Neuronal stem cell (in vitro differentiated cells): ENCODE measurements around the gene RNF144A.
A peak's percentile ranks its signal among the peaks of the same experiment; 100 is the strongest.

ENCODE experiments used
- DNase-seq: peaks from one replicate; pipeline ENCODE4 v3.0.0-alpha.2; 2013; ENCODE audit warnings: low spot score
- H2AFZ ChIP-seq: one replicate; pipeline ENCODE4 v1.6.1; 2013; ENCODE audit warnings: mild to moderate bottlenecking, low read length, inconsistent platforms
- H2AK5ac ChIP-seq: 2 replicates; pipeline ENCODE4 v1.6.1; 2013; ENCODE audit warnings: low read depth, mild to moderate bottlenecking, inconsistent platforms, low read length, moderate library complexity, mixed read lengths
- H2BK120ac ChIP-seq: 2 replicates; pipeline ENCODE4 v1.6.1; 2013; ENCODE audit warnings: low read depth, mild to moderate bottlenecking, inconsistent platforms, low read length, moderate library complexity, mixed read lengths
- H2BK12ac ChIP-seq: one replicate; pipeline ENCODE4 v1.6.1; 2013; ENCODE audit warnings: low read length, inconsistent platforms
- H2BK15ac ChIP-seq: 2 replicates; pipeline ENCODE4 v1.6.1; 2013; ENCODE audit warnings: mild to moderate bottlenecking, low read length, inconsistent platforms, mixed read lengths
- H2BK5ac ChIP-seq: one replicate; pipeline ENCODE4 v1.6.1; 2013; ENCODE audit warnings: inconsistent platforms, mild to moderate bottlenecking, low read length, moderate library complexity
- H3K14ac ChIP-seq: one replicate; pipeline ENCODE4 v1.6.1; 2013; ENCODE audit warnings: low read length, inconsistent platforms
- H3K18ac ChIP-seq: 2 replicates; pipeline ENCODE4 v1.6.1; 2013; ENCODE audit warnings: low read length, inconsistent platforms
- H3K23ac ChIP-seq: 2 replicates; pipeline ENCODE4 v1.6.1; 2013; ENCODE audit warnings: low read depth, mild to moderate bottlenecking, mixed read lengths, low read length, inconsistent platforms; ENCODE audit not compliant: poor library complexity
- H3K27ac ChIP-seq: replicated peaks from 3 replicates; pipeline ENCODE4 v1.5.1; 2013; ENCODE audit warnings: low read length, inconsistent platforms
- H3K27me3 ChIP-seq, 3 experiments: 2 replicates each; pipeline ENCODE4 v1.6.1; 2013; ENCODE audit warnings: low read length in 3 of 3, mild to moderate bottlenecking in 2 of 3, inconsistent platforms in 1 of 3, low read depth in 1 of 3, mixed read lengths in 1 of 3, moderate library complexity in 1 of 3; ENCODE audit not compliant: control insufficient read depth in 3 of 3, insufficient read depth in 3 of 3
- H3K36me3 ChIP-seq, 2 donors: replicated peaks in 1 of 2; 2 replicates each; pipeline ENCODE4 v1.6.1; 2013; ENCODE audit warnings: low read length in 2 of 2; ENCODE audit not compliant: control insufficient read depth in 2 of 2, insufficient read depth in 2 of 2
- H3K4ac ChIP-seq: 2 replicates; pipeline ENCODE4 v1.6.1; 2013; ENCODE audit warnings: inconsistent platforms, mild to moderate bottlenecking, low read length, moderate library complexity
- H3K4me1 ChIP-seq, 2 donors: 1 replicate in 1 of 2; 2 replicates in 1 of 2; pipeline ENCODE4 v1.6.1; 2013; ENCODE audit warnings: low read length in 2 of 2, low read depth in 1 of 2; ENCODE audit not compliant: control insufficient read depth in 2 of 2, insufficient read depth in 1 of 2
- H3K4me2 ChIP-seq: one replicate; pipeline ENCODE4 v1.6.1; 2013; ENCODE audit warnings: mild to moderate bottlenecking, low read length, inconsistent platforms; ENCODE audit not compliant: insufficient read depth, poor library complexity, severe bottlenecking
- H3K4me3 ChIP-seq, 2 donors: 2 replicates each; pipeline ENCODE4 v1.5.1; 2013; ENCODE audit warnings: low read length in 2 of 2, mild to moderate bottlenecking in 2 of 2, inconsistent platforms in 1 of 2, moderate library complexity in 1 of 2
- H3K79me1 ChIP-seq: one replicate; pipeline ENCODE4 v1.6.1; 2013; ENCODE audit warnings: low read depth, mild to moderate bottlenecking, inconsistent platforms, low read length, moderate library complexity
- H3K9ac ChIP-seq: one replicate; pipeline ENCODE4 v1.6.1; 2013; ENCODE audit warnings: mild to moderate bottlenecking, low read depth, low read length, inconsistent platforms; ENCODE audit not compliant: poor library complexity
- H3K9me3 ChIP-seq, 2 donors: replicated peaks in 1 of 2; 2 replicates each; pipeline versions ENCODE3 to v1.6.1; 2013; ENCODE audit warnings: low read length in 2 of 2, mild to moderate bottlenecking in 2 of 2, inconsistent platforms in 1 of 2, low read depth in 1 of 2, mixed read lengths in 1 of 2, moderate library complexity in 1 of 2; ENCODE audit not compliant: control insufficient read depth in 2 of 2, insufficient read depth in 1 of 2
- H4K8ac ChIP-seq: one replicate; pipeline ENCODE4 v1.6.1; 2013; ENCODE audit warnings: low read depth, mild to moderate bottlenecking, inconsistent platforms, low read length, moderate library complexity
- H4K91ac ChIP-seq: one replicate; pipeline ENCODE4 v1.6.1; 2013; ENCODE audit warnings: low read length, low read depth, mild to moderate bottlenecking, inconsistent platforms; ENCODE audit not compliant: poor library complexity
- WGBS, 2 donors: extraction: QIAGEN DNeasy Blood & Tissue Kit; methylation state at CpG; one replicate each; pipeline ENCODE4 v1.1.7; 2013; ENCODE audit warnings: missing lambda C conversion rate in 2 of 2, mixed read lengths in 1 of 2; ENCODE audit not compliant: insufficient read length in 2 of 2, insufficient replicate concordance in 1 of 2; ENCODE audit errors: extremely low coverage in 2 of 2; 5-methylcytosine and 5-hydroxymethylcytosine counted together

The RNF144A gene

DNA sequence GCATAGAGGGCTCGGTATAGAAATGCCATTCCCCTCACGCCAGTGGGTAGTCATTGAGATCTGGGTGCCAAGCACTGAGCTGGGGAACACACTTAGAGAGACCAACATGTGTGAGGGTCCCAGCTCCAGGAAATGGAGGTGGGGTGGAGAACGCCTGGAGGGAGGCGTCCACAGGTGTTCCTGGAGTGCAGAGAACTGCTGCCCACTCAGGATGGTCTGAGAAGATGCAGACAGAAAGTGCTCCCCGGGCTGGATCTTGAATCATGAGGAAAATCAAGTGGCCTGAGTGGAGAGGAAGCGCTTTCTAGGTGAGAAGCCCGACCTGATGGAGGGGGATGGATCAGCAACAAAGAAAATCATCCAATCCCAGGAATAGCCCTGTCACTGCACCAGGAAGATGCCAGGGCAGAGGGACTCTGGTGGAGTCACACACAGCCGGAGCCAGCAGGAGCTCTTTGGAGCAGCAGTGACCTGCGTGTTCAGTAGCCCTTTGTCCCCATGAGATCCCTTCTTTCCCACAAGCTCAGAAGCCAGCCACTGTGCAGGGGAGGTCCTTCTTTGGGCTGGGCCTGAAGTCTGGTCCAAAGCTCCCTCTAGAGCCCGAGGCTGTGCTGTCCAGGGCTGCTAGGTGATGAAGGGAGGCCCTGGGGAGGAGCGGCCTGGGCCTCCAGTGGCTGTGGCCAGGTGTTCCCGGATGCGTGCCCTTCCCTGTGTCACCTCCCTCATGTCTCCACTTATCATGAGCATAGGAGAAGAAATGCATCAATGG, 112.3 kb downstream of the RNF144A start:
- no CpG with 5 or more reads among the region's 13 CpGs for WGBS, 2 donors
- no peak overlapping the region for H3K27ac ChIP-seq
- H3K79me1 ChIP-seq, result no peaks in the 10 kb centered on the region

DNA sequence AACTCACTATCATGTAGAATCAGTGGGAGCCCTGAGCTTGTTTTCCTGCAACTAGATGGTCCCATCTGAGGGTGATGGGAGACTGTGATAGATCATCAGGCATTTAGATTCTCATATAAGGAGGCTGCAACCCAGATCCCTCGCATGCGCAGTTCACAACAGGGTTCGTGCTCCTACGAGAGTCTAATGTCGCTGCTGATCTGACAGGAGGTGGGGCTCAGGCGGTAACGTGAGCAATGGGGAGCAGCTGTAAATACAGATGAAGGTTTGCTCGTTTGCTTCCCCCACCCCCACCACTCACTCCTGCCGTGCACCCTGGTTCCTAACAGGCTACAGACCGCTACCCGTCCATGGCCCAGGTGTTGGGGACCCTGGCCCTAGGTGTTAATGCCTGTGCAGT, 113.6 kb downstream of the RNF144A start:
- Histone ChIP-seq H2AK5ac (no peak overlapping the region), H3K9ac (no peak overlapping the region), H2BK12ac (no peak overlapping the region), H3K4me3 (no peak overlapping the region), H3K4me2 (no peak overlapping the region), H4K8ac (no peak overlapping the region), H3K4ac (no peak overlapping the region), H3K27ac (no peak overlapping the region), H3K14ac (no peak overlapping the region), H2BK120ac (no peak overlapping the region), H4K91ac (no peak overlapping the region), H3K4me1 (peaks cover 0 to 7% of the 10 kb centered on the region in 2 donors), H2BK15ac (no peak overlapping the region), H3K27me3 (no peaks in the 10 kb centered on the region), H3K18ac (no peak overlapping the region), H3K79me1 (no peaks in the 10 kb centered on the region), H2AFZ (no peak overlapping the region), H3K9me3 (no peaks in the 10 kb centered on the region), H3K23ac (no peak overlapping the region), H2BK5ac (no peak overlapping the region), H3K36me3 (peaks cover 32 to 96% of the 10 kb centered on the region in 2 donors)
- WGBS, 2 donors, result no CpG with 5 or more reads among the region's 11 CpGs
- DNase-seq, result no peak

More for the DNA sequence above, 112.3 kb downstream of the RNF144A start:
- Histone ChIP-seq H3K4ac (no peak overlapping the region), H3K36me3 (peaks cover 36 to 96% of the 10 kb centered on the region in 2 donors), H3K14ac (peak overlapping the region; percentile 22), H3K4me3 (no peak overlapping the region), H3K4me2 (no peak overlapping the region), H3K23ac (no peak overlapping the region), H3K18ac (no peak overlapping the region), H2BK120ac (no peak overlapping the region), H2AFZ (no peak overlapping the region), H4K8ac (no peak overlapping the region), H3K9me3 (no peaks in the 10 kb centered on the region), H3K27me3 (no peaks in the 10 kb centered on the region), H2BK15ac (no peak overlapping the region), H3K9ac (no peak overlapping the region), H2BK5ac (no peak overlapping the region), H4K91ac (no peak overlapping the region), H2BK12ac (no peak overlapping the region), H3K4me1 (peaks cover 0 to 7% of the 10 kb centered on the region in 2 donors), H2AK5ac (no peak overlapping the region)
- DNase-seq, result no peak

GRCh38 chr2:7031547-7032245, 114.5 kb downstream of the RNF144A start:
- WGBS, 2 donors, result no CpG with 5 or more reads among the region's 25 CpGs
- Histone ChIP-seq H3K9ac (no peak overlapping the region), H3K27ac (no peak overlapping the region), H2BK15ac (no peak overlapping the region), H2BK12ac (no peak overlapping the region), H3K4ac (no peak overlapping the region), H4K8ac (no peak overlapping the region), H3K14ac (no peak overlapping the region), H2AFZ (no peak overlapping the region), H4K91ac (no peak overlapping the region), H2AK5ac (no peak overlapping the region), H3K27me3 (no peaks in the 10 kb centered on the region), H3K4me2 (no peak overlapping the region), H3K4me3 (no peak overlapping the region), H2BK120ac (no peak overlapping the region), H3K4me1 (peaks cover 0 to 7% of the 10 kb centered on the region in 2 donors), H3K79me1 (no peaks in the 10 kb centered on the region), H3K23ac (no peak overlapping the region), H2BK5ac (no peak overlapping the region), H3K18ac (no peak overlapping the region), H3K36me3 (peaks cover 31 to 96% of the 10 kb centered on the region in 2 donors), H3K9me3 (no peaks in the 10 kb centered on the region)
- no peak for DNase-seq

- Histone ChIP-seq H2BK120ac (no peak overlapping the region), H3K79me1 (no peaks in the 10 kb centered on the region), H3K27ac (no peak overlapping the region), H3K23ac (no peak overlapping the region), H3K4me3 (no peak overlapping the region), H3K4me1 (peaks cover 0 to under 1% of the 10 kb centered on the region in 2 donors), H3K14ac (no peak overlapping the region), H3K36me3 (peaks cover 31 to 95% of the 10 kb centered on the region in 2 donors), H2AFZ (no peak overlapping the region), H2AK5ac (no peak overlapping the region), H3K9me3 (no peaks in the 10 kb centered on the region), H2BK5ac (no peak overlapping the region), H2BK12ac (no peak overlapping the region), H4K8ac (no peak overlapping the region), H3K9ac (no peak overlapping the region), H3K27me3 (no peaks in the 10 kb centered on the region), H3K18ac (no peak overlapping the region), H2BK15ac (no peak overlapping the region), H4K91ac (no peak overlapping the region), H3K4me2 (no peak overlapping the region), H3K4ac (no peak overlapping the region)
- no CpG with 5 or more reads among the region's 16 CpGs for WGBS, 2 donors
- no peak for DNase-seq
Observed at GRCh38 chr2:7032371-7032770, 115.2 kb downstream of the RNF144A start.
